Embryonic facial prominence (tissue), 1 donor: ENCODE results near the gene CLIC3.

Experiments used
- DNase-seq: peaks from one replicate; pipeline ENCODE4 v3.0.0-alpha.2; 2016; ENCODE audit errors: extremely low spot score

CLIC3 gene

GRCh38 chr9:137000177-137000930, 4.0 kb upstream of the CLIC3 start:
- no peak for DNase-seq

GRCh38 chr9:136997830-136998234, 1.5 kb upstream of the CLIC3 start:
- no peak for DNase-seq

- no peak for DNase-seq
Measured at GRCh38 chr9:136997371-136997770, 1.0 kb upstream of the CLIC3 start.

- no peak for DNase-seq
Measured at GRCh38 chr9:136995772-136996311, 526 bp downstream of the CLIC3 start.

- no peak for DNase-seq
Measured at GRCh38 chr9:136995362-136995761, 1.0 kb downstream of the CLIC3 start.

GRCh38 chr9:136994888-136995230, 1.5 kb downstream of the CLIC3 start:
- DNase-seq = no peak

GRCh38 chr9:136994180-136994887, 2.0 kb downstream of the CLIC3 start:
- no peak for DNase-seq

GRCh38 chr9:136992819-136993369, 3.5 kb downstream of the CLIC3 start:
- DNase-seq = no peak

GRCh38 chr9:136991993-136992818, 4.2 kb downstream of the CLIC3 start, which contains the start of gene PAXX:
PAXX (plus strand) TSS chr9:136992422; CDS start chr9:136992444, 22 bp downstream.
- DNase-seq = peak; percentile 85

- DNase-seq = no peak
Measured at GRCh38 chr9:136990242-136990911, 6.0 kb downstream of the CLIC3 start.

- DNase-seq = no peak
Measured at GRCh38 chr9:136988872-136989271, 7.5 kb downstream of the CLIC3 start.

GRCh38 chr9:136985853-136986252, 10.5 kb downstream of the CLIC3 start:
- no peak for DNase-seq

GRCh38 chr9:136985027-136985602, 11.3 kb downstream of the CLIC3 start:
- no peak for DNase-seq

GRCh38 chr9:136984464-136985026, 11.8 kb downstream of the CLIC3 start:
- no peak for DNase-seq

- DNase-seq = no peak
Measured at GRCh38 chr9:136983656-136984314, 12.6 kb downstream of the CLIC3 start.

GRCh38 chr9:136983167-136983566, 13.2 kb downstream of the CLIC3 start:
- DNase-seq = no peak

- no peak for DNase-seq
Measured at GRCh38 chr9:136982232-136983051, 13.9 kb downstream of the CLIC3 start, which contains the start of gene LCNL1. LCNL1 (plus strand) TSS chr9:136982993; CDS start chr9:136983587, 594 bp downstream.

GRCh38 chr9:136981588-136982231, 14.7 kb downstream of the CLIC3 start:
- no peak for DNase-seq
